K562 (cell line): ENCODE measurements around the gene ZMYND8. TPM values are rescaled to one million over a fixed set of nuclear protein-coding genes. Genes with fewer than 3 reads are reported as not detected.

ENCODE experiments used
- C11orf30 ChIP-seq: fragments of 450-650 bp; IDR thresholded peaks from 2 replicates; pipeline ENCODE4 v1.6.1; 2016; ENCODE audit warnings: low read depth, mild to moderate bottlenecking
- DMBX1 ChIP-seq: fragments of 250-450 bp; sonication (Bioruptor Pico); IDR thresholded peaks from 2 replicates; pipeline ENCODE4 v1.8.0; 2022; ENCODE audit warnings: inconsistent platforms, mild to moderate bottlenecking, moderate library complexity, borderline replicate concordance
- FOXP4 ChIP-seq: sonication (generic); formaldehyde crosslinking; IDR thresholded peaks from 2 replicates; pipeline ENCODE4 v1.8.0; 2022; ENCODE audit warnings: mild to moderate bottlenecking, missing genetic modification reagents, borderline replicate concordance
- TAF1 ChIP-seq: IDR thresholded peaks from 2 replicates; pipeline ENCODE4 v1.6.1; 2011; ENCODE audit warnings: mild to moderate bottlenecking, low read length, moderate library complexity; ENCODE audit not compliant: insufficient read depth, control insufficient read depth, severe bottlenecking; ENCODE audit errors: extremely low read depth
- YY1 ChIP-seq, 3 experiments: IDR thresholded peaks; 2 replicates each; pipeline ENCODE4 v1.6.1; 2011; ENCODE audit warnings: low read length in 2 of 3, mild to moderate bottlenecking in 2 of 3, moderate library complexity in 2 of 3, borderline replicate concordance in 1 of 3, control low read depth in 1 of 3, low read depth in 1 of 3; ENCODE audit not compliant: insufficient read depth in 3 of 3, insufficient replicate concordance in 2 of 3, control insufficient read depth in 1 of 3, insufficient read length in 1 of 3; ENCODE audit errors: extremely low read depth in 1 of 3
- ZBTB40 ChIP-seq, 2 experiments: fragments of 450-650 bp in 1 of 2; sonication (generic) in 1 of 2; formaldehyde crosslinking in 1 of 2; IDR thresholded peaks; 2 replicates each; pipeline versions ENCODE4 v1.7.1 to v1.9.0; 2016 to 2022; ENCODE audit warnings: inconsistent platforms in 1 of 2, mild to moderate bottlenecking in 1 of 2, missing genetic modification reagents in 1 of 2
- ZNF175 ChIP-seq: fragments of 200-800 bp; sonication (Bioruptor generic); IDR thresholded peaks from 2 replicates; pipeline ENCODE4 v1.6.1; 2016; ENCODE audit warnings: low read depth, mild to moderate bottlenecking, missing genetic modification characterization, missing compliant biosample characterization
- polyA plus RNA-seq, 8 experiments: library from polyadenylated mRNA; depleted of rRNA in 4 of 8; stranded (reverse) in 5 of 8; unstranded in 3 of 8; fragments of >200 nt; fragmentation: Nextera tagmentation in 2 of 8; fragmentation: Illumina TruSeq in 1 of 8; extraction: Ambion mirVana in 2 of 8; extraction: Trizol in 1 of 8; gene quantifications; 2 replicates each; pipeline versions ENCODE4 v1.2.1 to v1.2.3, GENCODE V29; 2011 to 2014; ENCODE audit warnings: inconsistent platforms in 1 of 8, missing spikeins in 1 of 8
- total RNA-seq, 7 experiments: library from RNA; depleted of rRNA in 6 of 7; stranded (reverse); fragments of >200 nt in 6 of 7; fragmentation: Illumina TruSeq in 2 of 7; extraction: Trizol in 2 of 7; gene quantifications; 2 replicates each; pipeline versions ENCODE4 v1.2.1 to v1.2.3, GENCODE V29; 2011 to 2021; ENCODE audit warnings: low replicate concordance in 1 of 7
- TF ChIP-seq, protein P1 (sequence below), 2 experiments: fragments of 150-350 bp in 1 of 2; IDR thresholded peaks; 2 replicates each; pipeline ENCODE4 v1.6.1; 2012 to 2016; ENCODE audit warnings: low read depth in 2 of 2, low read length in 2 of 2, mild to moderate bottlenecking in 1 of 2, moderate library complexity in 1 of 2

The ZMYND8 gene
- total and polyA plus RNA-seq, 9 of the 15 experiments (the other 6 are each of a cell fraction or from before 2014, with no cell fraction given): 31.8 to 148 (median 71.9) TPM

DNA sequence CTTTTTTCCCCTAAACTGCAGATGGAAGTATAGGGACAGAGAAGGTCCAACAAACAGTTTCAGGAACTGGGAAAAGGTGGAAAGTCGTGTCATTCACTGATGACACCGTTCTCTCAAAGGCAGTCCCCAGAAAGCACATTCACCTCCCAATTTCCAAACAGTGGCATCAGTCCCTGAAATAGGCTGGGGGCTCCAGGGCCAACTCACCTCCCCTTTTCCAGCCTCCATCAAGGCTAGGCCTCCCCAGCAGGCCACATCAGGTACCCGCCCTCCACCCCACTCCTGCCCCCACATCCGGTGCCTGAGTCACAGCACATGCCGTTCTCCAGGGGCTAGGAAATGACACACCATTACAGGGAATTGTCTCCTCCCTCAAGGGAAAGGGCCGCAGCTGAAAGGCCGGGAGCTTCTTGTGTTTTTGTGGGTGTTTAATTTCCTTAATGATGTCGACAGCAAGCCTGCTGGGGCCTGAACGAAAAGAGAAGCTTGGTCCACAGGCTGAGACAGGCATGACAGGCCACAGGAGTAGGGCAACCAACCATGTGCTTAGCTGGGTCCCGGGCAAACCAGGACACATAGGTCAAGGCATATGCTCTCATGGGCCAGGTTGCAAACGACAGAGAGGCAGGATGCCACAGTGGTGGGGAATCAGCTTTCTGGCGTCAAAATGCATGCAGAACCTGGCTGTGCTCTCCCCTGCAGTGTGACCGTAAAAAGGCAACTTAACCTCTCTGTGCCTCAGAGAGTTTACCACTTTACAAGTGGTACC lies 39.2 kb downstream of the ZMYND8 start (continued):
- TF ChIP-seq ZBTB40 (IDR thresholded peaks at IDR 0.05) (peak; percentile 30; the same call in 1 of the 2 replicates), ZBTB40 (CRISPR knock-in tag; IDR thresholded peaks at IDR 0.05) (no peak), YY1 (IDR thresholded peaks at IDR 0.05; ENCODE audit: borderline replicate concordance in 1 of 3, control insufficient read depth in 1 of 3, extremely low read depth in 1 of 3, insufficient read depth in 3 of 3, insufficient read length in 1 of 3, insufficient replicate concordance in 2 of 3, low read depth in 1 of 3, low read length in 2 of 3) (peak in 2 of 3 experiments; percentile 56 to 79), DMBX1 (CRISPR knock-in tag) (peak; percentile 89; the same call in 1 of the 2 replicates), TAF1 (peak; percentile 33), C11orf30 (peak; percentile 15; the same call in 1 of the 2 replicates), ZNF175 (CRISPR knock-in tag) (peak; percentile 94), FOXP4 (CRISPR knock-in tag) (peak; percentile 77)
- TF ChIP-seq, protein P1, sequence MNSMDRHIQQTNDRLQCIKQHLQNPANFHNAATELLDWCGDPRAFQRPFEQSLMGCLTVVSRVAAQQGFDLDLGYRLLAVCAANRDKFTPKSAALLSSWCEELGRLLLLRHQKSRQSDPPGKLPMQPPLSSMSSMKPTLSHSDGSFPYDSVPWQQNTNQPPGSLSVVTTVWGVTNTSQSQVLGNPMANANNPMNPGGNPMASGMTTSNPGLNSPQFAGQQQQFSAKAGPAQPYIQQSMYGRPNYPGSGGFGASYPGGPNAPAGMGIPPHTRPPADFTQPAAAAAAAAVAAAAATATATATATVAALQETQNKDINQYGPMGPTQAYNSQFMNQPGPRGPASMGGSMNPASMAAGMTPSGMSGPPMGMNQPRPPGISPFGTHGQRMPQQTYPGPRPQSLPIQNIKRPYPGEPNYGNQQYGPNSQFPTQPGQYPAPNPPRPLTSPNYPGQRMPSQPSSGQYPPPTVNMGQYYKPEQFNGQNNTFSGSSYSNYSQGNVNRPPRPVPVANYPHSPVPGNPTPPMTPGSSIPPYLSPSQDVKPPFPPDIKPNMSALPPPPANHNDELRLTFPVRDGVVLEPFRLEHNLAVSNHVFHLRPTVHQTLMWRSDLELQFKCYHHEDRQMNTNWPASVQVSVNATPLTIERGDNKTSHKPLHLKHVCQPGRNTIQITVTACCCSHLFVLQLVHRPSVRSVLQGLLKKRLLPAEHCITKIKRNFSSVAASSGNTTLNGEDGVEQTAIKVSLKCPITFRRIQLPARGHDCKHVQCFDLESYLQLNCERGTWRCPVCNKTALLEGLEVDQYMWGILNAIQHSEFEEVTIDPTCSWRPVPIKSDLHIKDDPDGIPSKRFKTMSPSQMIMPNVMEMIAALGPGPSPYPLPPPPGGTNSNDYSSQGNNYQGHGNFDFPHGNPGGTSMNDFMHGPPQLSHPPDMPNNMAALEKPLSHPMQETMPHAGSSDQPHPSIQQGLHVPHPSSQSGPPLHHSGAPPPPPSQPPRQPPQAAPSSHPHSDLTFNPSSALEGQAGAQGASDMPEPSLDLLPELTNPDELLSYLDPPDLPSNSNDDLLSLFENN (IDR thresholded peaks at IDR 0.05; ENCODE audit: low read depth in 2 of 2, low read length in 2 of 2): 0 out of 4 replicates have a peak, but pooled peaks of 1 of the 2 experiments have one; percentile 38
